Measurements from ENCODE around the gene SAMD10.
"Not testable (repeated sequence)": the region's sequence is repeated elsewhere in the genome, so short reads cannot be mapped to it uniquely, and the experiment has no call there.

SAMD10 gene

GRCh38 chr20:63978319-63979228 lies 868 bp downstream of the SAMD10 start:
- TF ChIP-seq, protein P1, sequence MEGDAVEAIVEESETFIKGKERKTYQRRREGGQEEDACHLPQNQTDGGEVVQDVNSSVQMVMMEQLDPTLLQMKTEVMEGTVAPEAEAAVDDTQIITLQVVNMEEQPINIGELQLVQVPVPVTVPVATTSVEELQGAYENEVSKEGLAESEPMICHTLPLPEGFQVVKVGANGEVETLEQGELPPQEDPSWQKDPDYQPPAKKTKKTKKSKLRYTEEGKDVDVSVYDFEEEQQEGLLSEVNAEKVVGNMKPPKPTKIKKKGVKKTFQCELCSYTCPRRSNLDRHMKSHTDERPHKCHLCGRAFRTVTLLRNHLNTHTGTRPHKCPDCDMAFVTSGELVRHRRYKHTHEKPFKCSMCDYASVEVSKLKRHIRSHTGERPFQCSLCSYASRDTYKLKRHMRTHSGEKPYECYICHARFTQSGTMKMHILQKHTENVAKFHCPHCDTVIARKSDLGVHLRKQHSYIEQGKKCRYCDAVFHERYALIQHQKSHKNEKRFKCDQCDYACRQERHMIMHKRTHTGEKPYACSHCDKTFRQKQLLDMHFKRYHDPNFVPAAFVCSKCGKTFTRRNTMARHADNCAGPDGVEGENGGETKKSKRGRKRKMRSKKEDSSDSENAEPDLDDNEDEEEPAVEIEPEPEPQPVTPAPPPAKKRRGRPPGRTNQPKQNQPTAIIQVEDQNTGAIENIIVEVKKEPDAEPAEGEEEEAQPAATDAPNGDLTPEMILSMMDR (IDR thresholded peaks at IDR 0.05; ENCODE audit: low read depth, low read length, missing control alignments): no peak
- peak overlapping the region; percentile 88 for H3K4me3 ChIP-seq (ENCODE audit: low read depth, low read length)
- in situ Hi-C loops (cut with HindIII; ENCODE audit: low sequenced_read_pairs): no loop called here
- no peak for DNase-seq (ENCODE audit: low read depth)

DNA sequence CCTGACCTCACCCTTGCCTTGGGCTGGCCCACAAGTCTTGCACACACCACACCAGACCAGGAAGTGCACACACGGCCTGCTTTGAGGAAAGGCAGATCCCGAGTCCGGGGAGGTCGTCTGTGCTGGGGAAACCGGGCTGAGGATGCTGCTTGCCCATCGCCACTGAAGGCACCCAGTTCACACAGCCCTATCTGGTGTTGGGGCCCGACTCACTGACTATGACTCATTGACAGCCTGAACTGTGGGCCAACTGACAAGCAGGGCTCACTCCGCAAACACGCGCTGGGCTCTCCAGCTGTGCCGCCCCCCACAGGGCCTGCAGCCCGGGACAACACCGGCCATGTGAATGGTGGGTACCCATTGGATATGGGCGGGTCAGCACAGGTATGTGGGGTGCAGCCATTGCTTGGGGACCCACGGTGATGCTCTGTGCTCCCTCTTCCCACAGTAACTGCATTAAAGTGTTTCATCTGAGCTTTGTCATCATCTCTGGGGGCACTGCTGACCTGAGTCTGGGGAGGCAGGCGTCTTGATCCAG lies 1.6 kb downstream of the SAMD10 start:
- no peak for DNase-seq (ENCODE audit: low read depth)
- H3K4me3 ChIP-seq (ENCODE audit: low read depth, low read length): no peak overlapping the region
- in situ Hi-C loops (cut with HindIII; ENCODE audit: low sequenced_read_pairs): no loop called here
- TF ChIP-seq, protein P1 (IDR thresholded peaks at IDR 0.05; ENCODE audit: low read depth, low read length, missing control alignments): no peak

DNA sequence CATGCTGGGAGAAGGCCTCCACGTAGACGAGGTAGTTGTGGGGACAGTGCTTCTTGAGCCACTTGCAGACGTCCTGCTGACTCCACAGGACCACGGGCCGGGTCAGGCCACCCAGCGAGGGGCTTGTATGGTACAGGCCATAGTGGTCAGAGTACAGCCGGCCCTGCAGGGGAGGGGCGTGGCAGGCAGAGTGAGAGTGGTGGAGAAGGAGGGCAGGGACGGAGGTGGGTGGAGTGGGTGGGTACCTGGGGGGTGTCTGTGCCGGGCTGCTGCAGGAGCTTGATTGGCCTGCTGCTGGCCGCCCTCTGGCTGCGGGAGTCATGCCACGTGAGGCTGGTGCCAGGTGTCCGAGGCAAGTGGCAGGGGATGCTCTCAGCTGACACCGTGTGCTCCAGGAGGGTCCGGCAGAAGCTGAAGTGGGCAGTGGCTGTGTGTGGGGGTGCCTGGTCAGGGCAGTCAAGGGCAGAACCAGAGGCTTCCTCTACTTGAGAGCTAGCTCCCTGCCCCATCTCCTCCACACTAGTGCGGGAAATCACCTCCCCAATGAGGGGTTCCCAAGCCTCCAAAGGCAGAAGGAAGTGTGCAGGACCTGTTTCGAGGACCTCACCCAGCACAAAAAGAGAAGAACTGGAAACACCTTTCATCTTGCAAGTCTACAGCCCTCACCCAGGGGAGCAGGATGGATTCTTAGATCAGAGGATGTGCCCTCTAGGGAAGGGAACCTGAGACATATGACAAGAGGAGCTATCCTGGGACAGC lies 2.3 kb downstream of the SAMD10 start:
- in situ Hi-C loops (cut with HindIII; ENCODE audit: low sequenced_read_pairs): no loop called here

GRCh38 chr20:63976511-63976910 lies 2.9 kb downstream of the SAMD10 start:
- in situ Hi-C loops (cut with HindIII; ENCODE audit: low sequenced_read_pairs); H3K4me3 ChIP-seq (ENCODE audit: low read depth, low read length); DNase-seq (ENCODE audit: low read depth): not testable (repeated sequence)

More for the DNA sequence above, 2.3 kb downstream of the SAMD10 start:
- TF ChIP-seq, protein P1 (IDR thresholded peaks at IDR 0.05; ENCODE audit: low read depth, low read length, missing control alignments): no peak
- DNase-seq (ENCODE audit: low read depth): no peak
- no peak overlapping the region for H3K4me3 ChIP-seq (ENCODE audit: low read depth, low read length)

DNA sequence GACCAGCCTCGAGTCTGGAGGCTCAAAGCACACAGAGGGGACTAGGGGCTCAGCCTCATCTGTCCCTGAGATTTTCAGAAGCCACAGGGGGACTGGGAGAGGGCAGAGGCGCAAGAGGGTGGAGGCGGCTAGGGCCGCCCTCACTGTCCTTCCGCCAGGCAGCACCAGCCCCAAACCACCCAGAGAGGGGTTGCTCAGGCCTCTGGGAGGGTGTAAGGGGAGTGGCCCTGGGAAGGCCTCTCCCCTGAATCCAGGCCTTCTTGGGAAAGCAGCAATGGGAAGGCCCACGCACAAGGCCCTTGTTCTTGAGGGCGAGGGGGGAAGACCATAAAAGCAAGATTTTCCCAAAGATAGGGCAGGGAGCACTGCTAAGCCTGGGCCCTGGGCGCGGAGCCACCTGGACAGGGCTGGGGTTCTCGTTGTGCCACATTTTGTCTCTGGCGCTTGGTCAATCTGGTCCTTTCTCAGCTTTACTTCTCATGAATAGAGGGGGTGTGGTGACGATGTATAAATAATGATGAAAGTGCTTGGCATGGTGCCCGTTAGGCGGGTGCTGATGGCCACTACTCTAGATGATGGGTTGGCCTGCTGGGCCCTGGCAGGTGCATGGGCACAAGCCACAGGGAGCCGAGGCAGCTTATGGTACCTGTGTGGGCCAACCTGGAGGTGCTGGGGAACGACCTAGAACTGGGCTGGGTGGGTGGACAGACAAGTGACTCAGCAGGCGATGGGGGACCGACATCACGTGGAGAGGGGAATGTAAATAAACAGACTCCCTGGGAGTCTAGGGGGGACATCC lies 4.8 kb downstream of the SAMD10 start:
- H3K4me3 ChIP-seq (ENCODE audit: low read depth, low read length): no peak overlapping the region
- TF ChIP-seq, protein P1 (IDR thresholded peaks at IDR 0.05; ENCODE audit: low read depth, low read length, missing control alignments): no peak
- in situ Hi-C loops (cut with HindIII; ENCODE audit: low sequenced_read_pairs): no loop called here
- DNase-seq (ENCODE audit: low read depth): no peak

DNA sequence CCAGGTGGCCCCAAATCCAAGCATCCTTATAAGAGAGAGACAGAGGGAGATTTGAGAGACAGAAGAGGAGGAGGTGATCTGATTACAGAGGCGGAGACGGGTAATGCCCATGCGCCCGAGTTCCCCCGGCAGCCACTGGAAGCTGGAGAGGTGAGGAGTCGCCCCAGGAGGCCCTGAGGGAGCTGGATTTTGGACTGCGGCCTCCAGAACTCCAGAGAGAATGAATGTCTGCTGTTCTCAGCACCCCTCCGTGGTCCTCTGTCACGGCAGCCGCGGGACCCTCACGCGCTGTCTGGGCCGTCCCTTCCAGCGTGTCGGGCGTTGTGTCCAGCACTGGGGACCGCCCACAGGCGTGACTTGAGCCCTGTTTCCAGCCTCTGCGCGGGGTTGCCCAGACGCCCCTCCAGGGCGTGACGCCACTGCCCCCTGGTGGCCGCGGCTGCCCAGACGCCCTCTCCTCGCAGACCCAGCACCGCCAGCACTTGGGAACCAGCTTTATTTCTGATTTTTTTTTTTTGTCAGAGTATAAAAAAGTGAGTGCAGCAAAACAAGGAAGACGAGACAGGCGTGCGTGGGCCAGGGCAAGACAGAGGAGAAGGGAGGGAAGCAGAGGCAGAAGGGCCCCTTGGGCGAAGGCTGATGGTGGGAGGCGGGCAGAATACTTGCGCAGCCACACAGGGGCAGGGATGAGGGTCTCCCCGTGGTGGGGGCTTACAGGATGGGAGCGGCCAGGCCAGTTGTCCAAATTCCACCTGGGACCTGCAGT lies 5.6 kb downstream of the SAMD10 start:
- TF ChIP-seq, protein P1 (IDR thresholded peaks at IDR 0.05; ENCODE audit: low read depth, low read length, missing control alignments): peak; percentile 97
- DNase-seq (ENCODE audit: low read depth): no peak
- peak overlapping the region; percentile 38 for H3K4me3 ChIP-seq (ENCODE audit: low read depth, low read length)
- in situ Hi-C loops (cut with HindIII; ENCODE audit: low sequenced_read_pairs): no loop called here

All from astrocyte of the cerebellum (primary cell).